Activated naive CD8-positive, alpha-beta T cell treated with anti-CD3 and anti-CD28 coated beads, Interleukin-2, amount 10 ng/mL, durations not matched to agents 7 days and 5 days (primary cell): ENCODE results near the gene AP5S1. TPM values are rescaled to one million over a fixed set of nuclear protein-coding genes. Genes with fewer than 3 reads are reported as not detected.

Experiments used
- ATAC-seq: fragments of 150-1000 bp; cut with Tn5 transposase; one replicate; pipeline ENCODE4 v1.10.0; 2021; ENCODE audit warnings: low read depth, moderate library complexity
- POLR2A ChIA-PET: fragments of 350-600 bp; sonication (Branson Sonifier 250); formaldehyde crosslinking; loops from one replicate; lab custom pipeline; 2021; ENCODE audit warnings: antibody characterized with exemption; lab: Charles Lee
- DNase-seq: peaks from one replicate; pipeline ENCODE4 v3.0.0; 2021
- H3K27ac Mint-ChIP-seq: one replicate; pipeline ENCODE4 v1.8.0; 2022; ENCODE audit warnings: mild to moderate bottlenecking, mixed read lengths
- H3K27me3 Mint-ChIP-seq: one replicate; pipeline ENCODE4 v1.8.0; 2022; ENCODE audit warnings: mild to moderate bottlenecking, moderate library complexity, mixed read lengths
- H3K36me3 Mint-ChIP-seq: one replicate; pipeline ENCODE4 v1.8.0; 2021; ENCODE audit warnings: mild to moderate bottlenecking, mixed read lengths
- H3K4me1 Mint-ChIP-seq: one replicate; pipeline ENCODE4 v1.8.0; 2021; ENCODE audit warnings: mixed read lengths
- H3K4me3 Mint-ChIP-seq: one replicate; pipeline ENCODE4 v1.8.0; 2022; ENCODE audit warnings: mild to moderate bottlenecking, moderate library complexity, mixed read lengths
- H3K9me3 Mint-ChIP-seq: one replicate; pipeline ENCODE4 v1.8.0; 2021; ENCODE audit warnings: mixed read lengths
- total RNA-seq, 2 experiments: library from RNA; stranded (reverse); gene quantifications; one replicate each; pipeline ENCODE4 v1.2.3, GENCODE V29; 2021

AP5S1 gene
- total RNA-seq, 2 experiments from 2014 or later = 11.1 to 12.5 TPM

GRCh38 chr20:3864518-3864917, 44.2 kb downstream of the AP5S1 start:
- ATAC-seq (no peak), DNase-seq (no peak)
- peaks cover 28% of the 10 kb centered on the region for H3K36me3 Mint-ChIP-seq
- no peak overlapping the region for H3K4me3 Mint-ChIP-seq
- no peaks in the 10 kb centered on the region for H3K9me3 Mint-ChIP-seq
- no peak overlapping the region for H3K27ac Mint-ChIP-seq
- H3K27me3 Mint-ChIP-seq = no peaks in the 10 kb centered on the region
- H3K4me1 Mint-ChIP-seq = no peaks in the 10 kb centered on the region
- POLR2A ChIA-PET = no interaction called here

GRCh38 chr20:3865152-3865886, 45.0 kb downstream of the AP5S1 start:
- Mint-ChIP-seq H3K4me1 (no peaks in the 10 kb centered on the region), H3K9me3 (no peaks in the 10 kb centered on the region), H3K4me3 (no peak overlapping the region), H3K27ac (no peak overlapping the region), H3K36me3 (peaks cover 28% of the 10 kb centered on the region), H3K27me3 (no peaks in the 10 kb centered on the region)
- POLR2A ChIA-PET = no interaction called here
- ATAC-seq (no peak), DNase-seq (no peak)

GRCh38 chr20:3865887-3866407, 45.6 kb downstream of the AP5S1 start:
- no peak for DNase-seq
- Mint-ChIP-seq H3K27me3 (no peaks in the 10 kb centered on the region), H3K9me3 (no peaks in the 10 kb centered on the region), H3K27ac (no peak overlapping the region), H3K36me3 (peaks cover 26% of the 10 kb centered on the region), H3K4me1 (no peaks in the 10 kb centered on the region), H3K4me3 (no peak overlapping the region)
- ATAC-seq = no peak
- POLR2A ChIA-PET = no interaction called here

- no peaks in the 10 kb centered on the region for H3K4me1 Mint-ChIP-seq
- H3K27ac Mint-ChIP-seq = no peak overlapping the region
- no peak for ATAC-seq
- H3K4me3 Mint-ChIP-seq = no peak overlapping the region
- H3K36me3 Mint-ChIP-seq = peaks cover 21% of the 10 kb centered on the region
- no peak for DNase-seq
- H3K27me3 Mint-ChIP-seq = no peaks in the 10 kb centered on the region
- no peaks in the 10 kb centered on the region for H3K9me3 Mint-ChIP-seq
- POLR2A ChIA-PET = no interaction called here
Observed at GRCh38 chr20:3866464-3866863, 46.1 kb downstream of the AP5S1 start.

- H3K27ac Mint-ChIP-seq = no peak overlapping the region
Observed at GRCh38 chr20:3867802-3868201, 47.5 kb downstream of the AP5S1 start.

GRCh38 chr20:3869839-3870634, 49.7 kb downstream of the AP5S1 start:
- ATAC-seq (no peak), DNase-seq (no peak)
- peaks cover 2% of the 10 kb centered on the region for H3K4me1 Mint-ChIP-seq
- H3K27me3 Mint-ChIP-seq = no peaks in the 10 kb centered on the region
- POLR2A ChIA-PET = no interaction called here
- no peak overlapping the region for H3K4me3 Mint-ChIP-seq
- H3K27ac Mint-ChIP-seq = peak overlapping the region; percentile 46
- no peaks in the 10 kb centered on the region for H3K9me3 Mint-ChIP-seq
- peaks cover 12% of the 10 kb centered on the region for H3K36me3 Mint-ChIP-seq

More at GRCh38 chr20:3867802-3868201, 47.5 kb downstream of the AP5S1 start:
- POLR2A ChIA-PET = interaction anchor here (0.9 kb wide), 1 partner anchor 23 kb away, joined by 9 read pairs; no protein-coding TSS in a partner anchor
- no peaks in the 10 kb centered on the region for H3K9me3 Mint-ChIP-seq
- H3K4me1 Mint-ChIP-seq = no peaks in the 10 kb centered on the region
- no peaks in the 10 kb centered on the region for H3K27me3 Mint-ChIP-seq
- no peak overlapping the region for H3K4me3 Mint-ChIP-seq
- DNase-seq = no peak
- peaks cover 10% of the 10 kb centered on the region for H3K36me3 Mint-ChIP-seq
- no peak for ATAC-seq

GRCh38 chr20:3871550-3872265, 51.4 kb downstream of the AP5S1 start:
- Mint-ChIP-seq H3K4me1 (peaks cover 2% of the 10 kb centered on the region), H3K9me3 (no peaks in the 10 kb centered on the region), H3K27me3 (no peaks in the 10 kb centered on the region), H3K4me3 (no peak overlapping the region), H3K27ac (no peak overlapping the region), H3K36me3 (peaks cover 12% of the 10 kb centered on the region)
- DNase-seq (no peak), ATAC-seq (no peak)
- POLR2A ChIA-PET = interaction anchor here (1.0 kb wide), 1 partner anchor 16 kb away, joined by 3 read pairs; no protein-coding TSS in a partner anchor

- H3K9me3 Mint-ChIP-seq = no peaks in the 10 kb centered on the region
- no peak overlapping the region for H3K4me3 Mint-ChIP-seq
- H3K27ac Mint-ChIP-seq = no peak overlapping the region
- no peaks in the 10 kb centered on the region for H3K27me3 Mint-ChIP-seq
- H3K36me3 Mint-ChIP-seq = peaks cover 13% of the 10 kb centered on the region
- DNase-seq = no peak
- H3K4me1 Mint-ChIP-seq = peaks cover 2% of the 10 kb centered on the region
- POLR2A ChIA-PET = no interaction called here
- no peak for ATAC-seq
Observed at GRCh38 chr20:3873507-3873906, 53.2 kb downstream of the AP5S1 start.

- ATAC-seq = no peak
- H3K9me3 Mint-ChIP-seq = no peaks in the 10 kb centered on the region
- H3K4me1 Mint-ChIP-seq = peaks cover 2% of the 10 kb centered on the region
- H3K36me3 Mint-ChIP-seq = peaks cover 13% of the 10 kb centered on the region
- DNase-seq = no peak
- no peaks in the 10 kb centered on the region for H3K27me3 Mint-ChIP-seq
- no peak overlapping the region for H3K27ac Mint-ChIP-seq
- no peak overlapping the region for H3K4me3 Mint-ChIP-seq
- POLR2A ChIA-PET = no interaction called here
Observed at GRCh38 chr20:3874194-3874844, 54.0 kb downstream of the AP5S1 start.

GRCh38 chr20:3875378-3875974, 55.1 kb downstream of the AP5S1 start:
- Mint-ChIP-seq H3K9me3 (no peaks in the 10 kb centered on the region), H3K4me1 (peaks cover 2% of the 10 kb centered on the region), H3K4me3 (no peak overlapping the region), H3K36me3 (peaks cover 13% of the 10 kb centered on the region), H3K27me3 (no peaks in the 10 kb centered on the region), H3K27ac (no peak overlapping the region)
- ATAC-seq (no peak), DNase-seq (no peak)
- POLR2A ChIA-PET = no interaction called here

GRCh38 chr20:3876000-3876399, 55.7 kb downstream of the AP5S1 start:
- no peak for ATAC-seq
- Mint-ChIP-seq H3K4me3 (no peak overlapping the region), H3K9me3 (no peaks in the 10 kb centered on the region), H3K36me3 (peaks cover 13% of the 10 kb centered on the region), H3K27me3 (no peaks in the 10 kb centered on the region), H3K4me1 (peaks cover 2% of the 10 kb centered on the region), H3K27ac (no peak overlapping the region)
- DNase-seq = no peak
- POLR2A ChIA-PET = no interaction called here

GRCh38 chr20:3876676-3877075, 56.3 kb downstream of the AP5S1 start:
- ATAC-seq = no peak
- peaks cover 2% of the 10 kb centered on the region for H3K4me1 Mint-ChIP-seq
- POLR2A ChIA-PET = no interaction called here
- H3K27ac Mint-ChIP-seq = no peak overlapping the region
- H3K4me3 Mint-ChIP-seq = no peak overlapping the region
- DNase-seq = no peak
- H3K9me3 Mint-ChIP-seq = no peaks in the 10 kb centered on the region
- no peaks in the 10 kb centered on the region for H3K27me3 Mint-ChIP-seq
- peaks cover 13% of the 10 kb centered on the region for H3K36me3 Mint-ChIP-seq
